Cortex of kidney (tissue), 1 donor: ENCODE results near the gene ZAR1.
"Not testable (repeated sequence)": the region's sequence is repeated elsewhere in the genome, so short reads cannot be mapped to it uniquely, and the experiment has no call there.

ENCODE experiments used
- DNase-seq: peaks from one replicate; lab custom pipeline; 2025; lab: John Stamatoyannopoulos, UW

ZAR1 gene, protein sequence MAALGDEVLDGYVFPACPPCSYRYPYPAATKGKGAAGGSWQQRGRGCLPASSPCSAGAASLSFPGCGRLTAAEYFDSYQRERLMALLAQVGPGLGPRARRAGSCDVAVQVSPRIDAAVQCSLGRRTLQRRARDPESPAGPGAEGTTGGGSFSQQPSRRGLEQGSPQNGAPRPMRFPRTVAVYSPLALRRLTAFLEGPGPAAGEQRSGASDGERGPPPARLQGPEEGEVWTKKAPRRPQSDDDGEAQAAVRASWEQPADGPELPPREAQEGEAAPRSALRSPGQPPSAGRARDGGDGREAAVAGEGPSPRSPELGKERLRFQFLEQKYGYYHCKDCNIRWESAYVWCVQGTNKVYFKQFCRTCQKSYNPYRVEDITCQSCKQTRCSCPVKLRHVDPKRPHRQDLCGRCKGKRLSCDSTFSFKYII

GRCh38 chr4:48490012-48490679 lies at the start of gene ZAR1:
ZAR1 (plus strand) TSS chr4:48490252; CDS start chr4:48490292, 40 bp downstream.
- no peak for DNase-seq

DNA sequence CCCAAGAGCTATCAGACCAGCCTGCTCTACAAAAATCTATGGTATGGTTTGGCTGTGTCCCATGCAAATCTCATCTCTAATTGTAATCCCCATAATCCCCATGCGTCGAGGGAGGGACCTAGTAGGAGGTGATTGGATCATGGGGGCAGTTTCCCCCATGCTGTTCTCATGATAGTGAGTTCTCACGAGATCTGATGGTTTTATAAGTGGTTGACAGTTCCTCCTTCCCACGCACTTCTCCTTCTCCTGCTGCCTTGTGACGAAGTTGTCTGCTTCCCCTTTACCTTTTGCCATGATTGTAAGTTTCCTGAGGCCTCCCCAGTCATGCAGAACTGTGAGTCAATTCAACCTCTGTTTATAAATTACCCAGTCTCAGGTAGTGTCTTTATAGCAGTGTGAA lies 49.1 kb upstream of the ZAR1 start:
- DNase-seq: not testable (repeated sequence)

- DNase-seq: no peak
Measured at GRCh38 chr4:48445704-48446103, 44.3 kb upstream of the ZAR1 start.

DNA sequence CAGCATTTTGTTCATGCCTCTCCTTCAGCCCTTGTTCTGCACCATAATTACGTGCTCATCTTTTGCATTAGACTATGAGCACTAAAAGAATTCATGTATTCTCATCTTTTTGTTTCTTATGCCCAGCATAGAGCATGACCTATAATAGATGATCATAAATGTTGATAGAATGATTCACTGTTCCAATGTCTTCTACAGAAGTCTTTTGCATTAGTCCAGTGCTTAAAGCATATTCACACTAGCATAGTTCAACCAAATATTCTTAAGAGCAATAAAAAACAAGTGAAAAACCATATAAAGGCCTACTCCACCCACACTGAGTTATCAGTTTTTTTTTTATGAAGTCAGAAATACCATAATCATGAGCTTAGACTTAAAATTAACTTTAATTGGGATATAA lies 43.4 kb upstream of the ZAR1 start:
- no peak for DNase-seq

DNA sequence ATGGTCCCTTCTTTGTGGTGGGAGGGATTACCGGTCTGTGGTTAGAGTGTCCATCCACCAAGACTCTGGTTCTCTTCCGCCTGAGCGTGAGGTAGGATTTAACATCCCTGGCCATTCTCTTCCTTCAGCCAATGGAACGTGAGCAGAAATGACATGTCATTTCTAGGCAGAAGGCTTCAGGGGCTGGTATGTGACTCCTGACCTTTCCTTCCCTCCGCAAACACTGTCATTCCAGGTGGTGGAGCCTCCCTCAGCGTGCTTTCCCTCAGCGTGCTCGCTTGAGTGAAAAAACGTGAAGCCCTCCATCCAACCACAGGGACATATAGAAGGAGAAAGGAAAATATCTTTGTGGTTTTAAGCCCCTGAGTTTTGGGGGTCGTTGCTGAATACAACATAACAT lies 40.9 kb upstream of the ZAR1 start:
- no peak for DNase-seq

- no peak for DNase-seq
Measured at GRCh38 chr4:48450740-48451139, 39.3 kb upstream of the ZAR1 start.

GRCh38 chr4:48451656-48452055 lies 38.4 kb upstream of the ZAR1 start:
- not testable (repeated sequence) for DNase-seq

GRCh38 chr4:48454591-48454990 lies 35.5 kb upstream of the ZAR1 start:
- DNase-seq: no peak

DNA sequence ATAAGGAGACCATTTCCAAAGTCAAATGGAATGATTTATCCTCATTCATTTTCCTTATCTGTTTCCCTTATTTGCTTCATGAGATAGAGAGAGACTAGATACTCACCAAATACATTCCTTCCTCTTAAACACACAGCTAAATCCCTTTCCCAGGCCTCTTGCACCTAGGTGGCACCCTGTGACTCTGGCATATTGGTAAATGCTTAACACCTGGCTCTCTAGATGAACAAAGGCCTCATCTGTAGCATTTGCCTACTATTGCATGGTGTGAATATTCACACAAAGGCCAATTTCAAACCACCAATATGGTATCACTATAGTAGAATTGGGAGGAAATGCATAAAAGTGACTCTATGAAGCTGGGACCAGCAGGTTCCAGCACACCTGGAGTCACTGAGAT lies 29.1 kb upstream of the ZAR1 start:
- no peak for DNase-seq

DNA sequence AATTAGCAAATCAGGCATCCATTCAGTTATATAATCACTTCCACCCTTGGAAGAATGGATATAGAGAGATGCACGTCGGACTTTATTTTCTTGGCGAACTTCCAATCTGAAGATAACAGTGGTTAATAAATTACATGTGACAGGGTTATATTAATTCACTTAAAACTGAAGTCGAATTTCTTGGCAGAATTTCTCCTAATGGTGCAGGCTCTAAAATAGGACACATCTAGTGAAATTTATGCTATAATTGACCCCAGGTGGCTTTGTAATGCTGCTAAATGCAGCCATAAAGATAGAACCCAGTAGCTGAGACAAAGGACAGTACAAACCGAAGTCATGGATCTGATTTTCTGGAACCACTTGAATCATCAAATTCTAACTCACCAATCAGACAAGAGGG lies 27.7 kb upstream of the ZAR1 start:
- DNase-seq: no peak

GRCh38 chr4:48467442-48467841 lies 22.6 kb upstream of the ZAR1 start:
- DNase-seq: no peak

DNA sequence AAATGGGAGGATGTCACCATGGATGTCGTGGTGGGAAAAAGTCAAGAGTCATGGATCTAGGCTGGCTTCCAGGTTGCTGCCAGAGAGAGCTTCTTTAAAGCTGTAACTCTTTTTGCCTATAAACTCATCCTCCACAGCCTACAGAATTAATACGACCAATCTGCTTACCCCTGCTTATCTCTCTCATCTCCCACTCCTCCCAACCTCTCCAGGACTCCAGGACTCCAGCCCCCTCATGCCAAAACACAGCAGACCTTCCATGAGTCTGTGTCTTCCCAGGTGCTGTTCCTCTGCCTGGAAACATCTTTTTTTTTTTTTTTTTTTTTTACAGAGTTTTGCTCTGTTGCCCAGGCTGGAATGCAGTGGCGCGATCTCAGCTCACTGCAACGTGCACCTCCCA lies 22.2 kb upstream of the ZAR1 start:
- no peak for DNase-seq

DNA sequence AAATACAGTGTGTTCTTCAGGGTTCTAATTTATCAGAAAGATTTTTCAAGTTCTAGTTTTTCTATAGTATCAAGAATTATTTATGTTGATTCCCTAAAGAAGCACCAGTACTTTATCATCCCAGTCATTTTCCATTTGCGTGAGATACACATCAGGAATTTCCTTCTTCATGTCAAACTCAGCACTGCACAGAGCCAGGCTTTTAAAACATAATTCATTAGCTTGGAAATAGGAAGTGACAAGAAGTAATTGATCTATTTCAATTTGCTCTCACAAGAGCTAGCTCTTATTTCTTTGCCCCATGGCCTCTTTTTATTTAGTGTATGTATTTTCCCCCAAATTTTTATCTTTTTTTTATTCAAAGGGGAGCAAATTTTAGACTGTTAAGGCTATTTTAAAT lies 19.9 kb upstream of the ZAR1 start:
- no peak for DNase-seq

DNA sequence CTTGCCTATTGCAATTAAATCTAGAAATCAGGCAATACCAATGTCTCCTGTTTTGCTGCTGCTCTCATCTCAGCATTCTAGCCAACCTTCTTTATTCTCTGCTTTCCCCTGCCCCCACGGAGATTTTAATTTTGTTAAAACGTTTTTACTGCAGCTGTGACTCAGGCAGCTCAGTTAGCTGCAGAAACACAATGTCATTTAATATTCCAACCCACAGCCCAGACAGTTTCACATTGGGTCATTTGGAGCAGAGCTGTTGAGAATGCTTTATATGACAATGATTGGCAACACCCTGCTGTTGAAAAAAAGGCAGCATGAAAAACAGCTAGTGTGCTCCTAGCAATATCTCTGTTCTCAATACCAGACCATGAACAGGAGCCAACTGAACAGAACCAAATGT lies 19.5 kb upstream of the ZAR1 start:
- DNase-seq: no peak

DNA sequence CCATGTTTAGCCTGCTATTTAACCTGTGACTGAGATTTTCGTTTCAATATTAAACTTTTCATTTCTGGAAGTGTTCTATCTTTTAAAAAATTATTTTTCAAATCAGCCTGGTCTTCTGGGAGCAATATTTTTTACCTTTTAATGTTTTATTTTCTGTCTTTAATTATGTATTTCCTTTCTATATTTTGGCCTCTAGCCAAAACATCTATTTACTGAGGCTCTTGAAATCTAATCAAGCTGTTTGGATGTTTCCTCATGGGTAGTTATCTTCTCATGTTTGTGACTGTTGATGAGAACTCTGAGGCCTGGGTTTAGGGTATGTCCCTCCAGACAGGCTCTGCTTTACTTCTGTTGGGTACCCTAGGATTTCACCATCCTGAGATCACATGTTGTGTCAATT lies 17.3 kb upstream of the ZAR1 start:
- DNase-seq: no peak

- DNase-seq: no peak
Measured at GRCh38 chr4:48475770-48476169, 14.3 kb upstream of the ZAR1 start.

GRCh38 chr4:48478273-48478672 lies 11.8 kb upstream of the ZAR1 start:
- no peak for DNase-seq

DNA sequence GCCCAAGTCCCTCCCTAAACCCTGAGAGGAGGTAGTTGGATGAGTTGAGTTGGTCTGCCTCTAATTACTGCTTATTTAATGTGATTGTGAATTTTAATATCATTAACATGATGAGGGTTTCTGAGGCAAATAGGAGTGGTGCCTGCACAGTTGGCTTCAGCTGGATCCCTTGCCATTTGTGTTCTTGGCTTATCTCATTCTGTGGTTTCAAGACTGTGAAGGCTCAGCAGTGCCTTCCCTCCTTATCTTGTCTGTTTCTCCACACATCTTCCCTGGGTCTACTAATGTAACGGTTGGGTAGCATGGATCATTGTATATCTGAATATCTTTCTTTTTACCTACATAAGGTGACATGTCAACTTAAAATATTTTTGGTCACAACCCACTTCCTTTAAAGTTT lies 8.5 kb upstream of the ZAR1 start:
- DNase-seq: no peak

DNA sequence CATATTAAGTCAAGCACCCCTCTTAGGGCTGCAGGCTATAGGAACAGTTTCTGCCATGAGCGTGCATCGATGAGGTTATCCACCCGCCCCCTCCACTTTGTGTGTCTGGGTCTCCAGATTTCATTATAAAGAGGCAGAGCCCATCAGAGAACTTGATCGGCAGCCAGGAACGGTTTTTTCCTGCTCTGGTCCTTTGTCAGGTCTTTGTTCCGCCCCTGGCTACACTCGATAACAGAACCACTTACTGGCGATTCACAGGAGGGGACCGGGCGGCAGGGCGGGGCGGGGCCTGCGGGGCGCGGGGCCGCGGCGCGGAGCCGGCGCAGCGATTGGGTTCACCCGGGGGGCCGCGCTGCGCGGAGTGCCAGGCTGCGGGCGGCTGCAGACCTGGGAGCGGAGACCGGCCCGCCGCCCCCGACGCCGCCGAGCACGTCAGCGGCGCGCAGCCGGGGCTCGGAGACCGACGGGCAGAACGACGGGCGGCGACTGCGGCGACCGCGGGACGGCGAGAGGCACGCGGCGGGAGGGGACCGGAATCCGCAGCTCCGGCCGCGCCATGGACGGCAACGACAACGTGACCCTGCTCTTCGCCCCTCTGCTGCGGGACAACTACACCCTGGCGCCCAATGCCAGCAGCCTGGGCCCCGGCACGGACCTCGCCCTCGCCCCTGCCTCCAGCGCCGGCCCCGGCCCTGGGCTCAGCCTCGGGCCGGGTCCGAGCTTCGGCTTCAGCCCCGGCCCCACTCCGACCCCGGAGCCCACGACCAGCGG lies 6.9 kb upstream of the ZAR1 start, which contains the start of gene SLC10A4:
TSS of gene SLC10A4 (plus strand) at position 338 of the 771 bp plus-strand sequence. CDS start at position 557, 219 bp downstream.
- no peak for DNase-seq

DNA sequence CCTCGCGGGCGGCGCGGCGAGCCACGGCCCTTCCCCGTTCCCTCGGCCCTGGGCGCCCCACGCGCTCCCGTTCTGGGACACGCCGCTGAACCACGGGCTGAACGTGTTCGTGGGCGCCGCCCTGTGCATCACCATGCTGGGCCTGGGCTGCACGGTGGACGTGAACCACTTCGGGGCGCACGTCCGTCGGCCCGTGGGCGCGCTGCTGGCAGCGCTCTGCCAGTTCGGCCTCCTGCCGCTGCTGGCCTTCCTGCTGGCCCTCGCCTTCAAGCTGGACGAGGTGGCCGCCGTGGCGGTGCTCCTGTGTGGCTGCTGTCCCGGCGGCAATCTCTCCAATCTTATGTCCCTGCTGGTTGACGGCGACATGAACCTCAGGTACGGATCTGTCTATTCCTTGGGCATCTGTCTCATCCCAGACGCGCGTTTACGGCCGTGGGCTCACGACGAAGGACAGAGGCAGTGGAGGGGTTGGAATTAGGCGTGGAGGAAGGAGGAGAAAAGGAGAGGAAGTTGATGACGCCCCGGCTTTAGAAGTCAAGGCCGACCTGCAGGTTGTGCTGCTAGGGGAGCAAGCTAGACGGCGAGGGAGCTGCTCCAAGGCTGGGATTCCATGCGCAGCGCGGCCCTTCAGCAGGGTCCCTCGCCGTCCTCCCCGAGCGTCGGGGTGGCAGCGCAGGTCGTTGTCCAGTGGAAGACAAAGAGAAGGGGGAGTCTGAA lies 6.1 kb upstream of the ZAR1 start:
- DNase-seq: no peak

DNA sequence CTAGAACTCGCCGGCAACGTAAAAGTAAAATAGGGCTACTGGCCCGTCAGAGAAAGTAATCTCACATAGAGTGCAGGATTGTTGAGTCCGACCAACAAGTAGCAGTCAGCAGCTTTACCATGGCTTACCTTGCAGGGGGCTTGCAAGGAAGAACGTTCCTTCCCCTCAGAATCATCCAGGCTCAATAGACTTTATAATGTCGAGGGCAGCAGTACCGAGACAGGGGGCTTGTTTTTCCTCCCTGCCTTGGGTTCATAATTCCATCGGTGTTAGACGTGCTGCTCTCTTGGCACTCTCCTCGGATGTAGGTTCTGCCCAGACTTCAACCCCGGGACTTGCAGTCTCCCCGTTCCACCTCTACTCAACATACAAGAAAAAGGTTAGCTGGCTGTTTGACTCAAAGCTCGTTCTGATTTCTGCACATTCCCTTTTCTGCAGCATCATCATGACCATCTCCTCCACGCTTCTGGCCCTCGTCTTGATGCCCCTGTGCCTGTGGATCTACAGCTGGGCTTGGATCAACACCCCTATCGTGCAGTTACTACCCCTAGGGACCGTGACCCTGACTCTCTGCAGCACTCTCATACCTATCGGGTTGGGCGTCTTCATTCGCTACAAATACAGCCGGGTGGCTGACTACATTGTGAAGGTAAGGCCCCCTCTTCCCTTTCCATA lies 5.4 kb upstream of the ZAR1 start:
- DNase-seq: no peak

DNA sequence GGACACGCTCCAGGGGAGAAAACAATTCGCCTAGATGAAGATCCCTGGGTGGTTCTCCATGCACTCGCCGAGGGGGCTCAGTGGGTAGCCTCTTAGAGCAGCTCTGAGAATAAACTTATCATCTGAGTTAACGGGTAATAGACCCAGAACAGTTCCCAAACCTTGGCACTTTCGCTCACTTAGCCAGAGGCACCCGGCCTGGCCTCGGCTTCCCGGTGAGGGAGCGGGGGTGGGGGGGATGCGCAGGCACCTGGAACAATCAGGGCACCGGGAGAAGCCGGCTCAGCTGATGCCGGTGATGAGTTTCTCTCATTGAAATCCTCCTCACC lies 405 bp upstream of the ZAR1 start:
- DNase-seq: no peak
